HG03025 (cell line): ENCODE data around the gene P4HA1.

Source experiments
- ATAC-seq: cut with Tn5 transposase; IDR thresholded peaks from one replicate; pipeline ENCODE4 v1.9.1; 2021; ENCODE audit warnings: mild to moderate bottlenecking, moderate library complexity; ENCODE audit not compliant: unreplicated experiment, low FRiP score

The P4HA1 gene

DNA sequence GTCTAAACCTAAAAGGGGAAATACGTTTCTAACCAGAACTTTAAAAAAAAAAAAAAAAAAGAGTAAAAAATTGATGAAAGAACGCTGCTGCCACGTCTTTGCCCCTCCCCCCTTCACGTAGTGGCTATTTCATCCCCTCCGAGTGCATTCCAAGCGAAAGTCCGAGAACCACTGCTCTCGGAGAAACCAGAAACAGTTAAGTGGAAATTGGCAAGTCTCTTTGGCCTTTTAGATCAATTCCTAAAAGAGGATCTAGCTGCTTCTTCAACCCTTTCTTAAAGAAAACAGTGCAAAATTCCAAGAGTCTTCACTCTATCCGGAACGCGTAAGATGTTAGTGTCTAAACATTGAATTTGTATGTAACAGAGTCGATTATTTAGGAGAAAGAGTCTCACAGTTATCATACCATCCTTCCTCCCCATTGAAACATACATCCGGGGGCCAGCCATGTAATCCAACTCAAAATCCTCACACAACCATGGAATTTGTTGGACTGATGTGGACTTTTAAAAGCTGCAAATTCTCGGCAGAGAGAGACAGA lies 1.1 kb downstream of the P4HA1 start:
- no peak for ATAC-seq

DNA sequence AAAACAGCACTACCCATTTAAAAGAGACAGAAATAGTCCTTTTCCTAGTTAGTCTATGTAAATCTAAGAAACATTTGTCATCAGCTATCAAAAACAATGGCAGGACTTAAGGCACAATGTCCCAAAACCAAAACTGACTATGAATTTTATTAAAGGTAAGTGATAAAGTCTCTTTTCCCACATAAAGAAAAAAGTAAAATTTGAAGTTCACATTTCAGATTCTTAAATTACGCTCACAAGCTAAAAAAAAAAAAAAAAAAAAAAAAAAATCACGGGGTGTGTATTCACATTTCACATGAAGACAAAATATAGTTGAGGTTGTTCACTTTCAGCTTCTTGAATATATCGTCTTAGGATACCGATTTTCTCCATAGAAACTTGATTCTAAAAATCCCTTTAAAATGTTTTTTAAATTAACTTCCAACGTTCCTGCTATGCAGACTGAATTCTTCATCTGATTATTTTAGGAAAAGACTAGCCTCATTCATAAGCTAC lies 1.6 kb downstream of the P4HA1 start:
- ATAC-seq = no peak

DNA sequence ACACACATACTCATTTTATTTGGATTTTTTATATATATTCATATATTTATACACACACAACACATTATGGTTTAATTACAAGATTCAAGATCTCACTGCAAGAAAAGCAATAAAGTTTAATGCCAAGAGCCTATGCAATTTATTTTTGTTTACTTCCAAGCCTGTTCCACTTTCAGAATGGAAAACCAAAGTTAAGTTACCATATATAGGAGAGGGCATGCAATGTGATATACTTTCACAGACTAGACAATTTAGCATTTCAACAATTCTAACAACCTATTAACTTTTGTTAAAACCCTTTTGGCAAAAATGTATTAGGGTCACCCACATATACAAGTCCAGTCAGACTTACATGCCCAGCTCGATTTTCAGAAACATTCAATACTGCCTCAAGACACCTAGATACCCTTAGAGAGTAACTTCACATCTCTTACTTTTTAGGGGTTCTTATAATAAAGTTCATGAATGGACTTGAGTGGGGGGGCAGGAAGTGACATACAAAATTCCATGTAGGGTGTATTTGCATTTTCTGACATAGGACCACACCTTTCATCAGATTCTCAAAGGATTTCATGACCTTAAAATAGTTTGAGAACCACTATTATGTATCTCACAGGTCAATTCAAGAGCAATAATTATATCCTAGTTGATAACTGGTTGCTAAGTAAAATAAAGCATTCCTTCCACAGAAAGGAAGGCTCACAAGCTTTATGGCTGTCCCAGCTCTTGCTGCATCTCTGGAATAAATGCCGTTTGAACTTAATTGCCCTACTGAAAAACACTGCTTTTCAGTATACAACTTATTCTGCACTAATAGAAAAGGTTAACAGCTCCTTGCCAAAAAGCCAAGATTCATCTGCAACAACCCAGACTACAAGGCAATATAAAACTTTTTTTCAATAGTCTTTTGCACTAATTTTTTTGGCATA lies 2.5 kb downstream of the P4HA1 start:
- no peak for ATAC-seq

DNA sequence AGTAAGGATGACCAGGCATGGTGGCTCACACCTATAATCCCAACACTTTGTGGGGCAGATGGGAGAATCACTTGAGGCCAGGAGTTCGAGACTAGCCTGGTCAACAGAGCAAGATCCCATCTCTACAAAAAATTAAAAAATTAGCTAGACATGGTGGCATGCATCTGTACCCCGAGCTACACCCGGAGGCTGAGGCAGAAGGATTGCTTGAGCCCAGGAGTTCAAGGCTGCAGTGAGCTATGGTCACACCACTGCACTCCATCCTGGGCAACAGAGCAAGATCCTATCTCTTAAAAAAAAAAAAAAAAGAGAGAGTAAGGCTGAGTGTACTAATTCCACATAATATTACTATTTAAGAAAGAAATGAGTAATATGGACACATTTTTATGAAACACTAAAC lies 3.8 kb downstream of the P4HA1 start:
- ATAC-seq = no peak

- ATAC-seq = no peak
Measured at GRCh38 chr10:73088304-73088703, 8.4 kb downstream of the P4HA1 start.

GRCh38 chr10:73086816-73087215 lies 9.8 kb downstream of the P4HA1 start:
- ATAC-seq = no peak

DNA sequence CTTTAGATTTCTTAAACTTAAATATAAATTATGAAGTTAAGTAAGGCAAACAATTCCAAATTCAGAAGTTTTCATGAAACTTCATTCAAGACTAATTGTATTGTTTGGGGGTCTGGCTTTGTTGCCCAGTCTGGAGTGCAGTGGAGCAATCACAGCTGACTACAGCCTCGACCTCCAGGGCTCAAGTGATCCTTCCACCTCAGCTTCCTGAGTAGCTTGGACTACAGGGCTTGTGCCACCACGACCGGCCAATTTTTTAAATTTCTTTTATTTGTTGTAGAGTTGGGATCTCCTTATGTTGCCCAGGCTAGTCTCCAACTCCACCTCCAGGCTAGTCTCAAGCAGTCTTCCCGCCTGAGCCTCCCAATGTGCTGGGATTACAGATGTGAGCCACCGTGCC lies 12.5 kb downstream of the P4HA1 start:
- no peak for ATAC-seq

DNA sequence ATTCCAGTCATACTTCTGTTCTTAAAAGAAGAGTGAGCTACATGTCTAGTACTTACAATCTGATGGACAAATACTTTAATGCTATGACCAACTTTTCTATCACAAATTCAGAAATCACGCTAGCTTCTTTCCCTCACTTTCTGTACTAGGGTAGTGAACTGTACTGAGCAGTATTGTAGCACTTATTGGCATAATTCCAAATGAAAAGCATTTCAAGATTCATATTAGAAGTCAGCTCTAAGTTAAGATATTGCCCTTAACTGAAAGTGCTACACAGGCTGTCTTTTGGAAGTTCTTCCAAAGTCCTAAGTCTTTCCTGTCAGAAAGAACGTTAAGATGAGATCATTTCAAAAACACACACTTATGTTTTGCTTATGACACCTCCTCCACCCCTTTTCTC lies 13.4 kb downstream of the P4HA1 start:
- ATAC-seq = no peak

GRCh38 chr10:73079779-73080541 lies 16.7 kb downstream of the P4HA1 start:
- ATAC-seq = no peak

DNA sequence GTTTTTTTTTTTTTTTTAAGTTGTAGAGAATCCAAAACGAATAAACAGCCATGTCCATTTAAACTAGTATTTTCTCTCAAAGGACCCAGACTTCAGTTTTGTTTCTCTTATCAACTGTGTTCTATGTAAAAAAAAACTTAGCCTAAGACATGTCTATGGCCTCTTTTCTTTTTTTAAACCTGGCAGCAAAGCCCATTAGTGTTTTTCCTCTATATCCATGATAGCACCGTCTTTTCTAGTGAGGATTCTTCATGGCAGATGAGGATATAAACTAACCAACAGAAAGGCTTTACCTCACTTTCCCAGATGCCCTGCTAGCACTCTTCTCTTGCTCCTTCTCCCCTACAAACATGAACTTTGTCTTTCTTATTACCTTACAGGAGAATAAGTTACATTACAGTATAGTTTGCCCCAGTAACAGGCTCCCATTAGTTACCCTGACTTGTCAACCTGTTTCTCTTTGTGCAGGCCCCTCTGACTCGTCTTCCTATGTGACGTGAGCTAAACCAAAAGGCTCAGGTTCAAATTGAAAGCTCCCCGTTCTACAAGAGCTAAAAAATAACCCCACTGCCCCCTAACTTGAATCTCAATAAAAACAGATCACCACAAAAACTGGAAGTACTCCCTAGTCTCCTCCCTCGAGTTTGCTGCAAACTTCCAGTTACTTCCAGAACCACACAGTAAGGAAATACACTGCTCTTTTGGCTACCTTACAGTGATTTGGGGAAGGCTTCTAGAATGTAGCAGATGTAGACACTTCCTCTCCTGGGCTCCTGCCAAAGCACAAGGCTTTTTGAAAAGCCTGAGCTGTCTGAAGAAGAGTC lies 20.1 kb downstream of the P4HA1 start:
- ATAC-seq = no peak

DNA sequence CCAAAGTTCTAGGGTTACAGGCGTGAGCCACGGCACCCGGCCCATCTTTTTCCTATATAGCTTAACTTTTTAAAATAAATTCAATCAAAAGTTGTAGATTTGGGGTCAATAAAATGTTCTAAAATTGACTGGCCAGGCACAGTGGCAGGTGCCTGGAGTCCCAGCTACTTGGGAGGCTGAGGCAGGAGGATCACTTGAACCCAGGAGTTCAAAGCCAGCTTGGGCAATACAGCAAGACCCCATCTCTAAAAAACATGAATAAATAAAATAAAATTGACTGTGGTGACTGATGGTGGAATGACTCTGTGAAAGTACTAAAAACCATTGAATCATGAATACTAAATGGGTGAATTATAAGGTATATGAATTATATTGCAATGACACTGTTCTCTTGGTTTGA lies 20.8 kb downstream of the P4HA1 start:
- ATAC-seq = no peak

- no peak for ATAC-seq
Measured at GRCh38 chr10:73073627-73074026, 23.0 kb downstream of the P4HA1 start.

- no peak for ATAC-seq
Measured at GRCh38 chr10:73065441-73065840, 31.2 kb downstream of the P4HA1 start.

DNA sequence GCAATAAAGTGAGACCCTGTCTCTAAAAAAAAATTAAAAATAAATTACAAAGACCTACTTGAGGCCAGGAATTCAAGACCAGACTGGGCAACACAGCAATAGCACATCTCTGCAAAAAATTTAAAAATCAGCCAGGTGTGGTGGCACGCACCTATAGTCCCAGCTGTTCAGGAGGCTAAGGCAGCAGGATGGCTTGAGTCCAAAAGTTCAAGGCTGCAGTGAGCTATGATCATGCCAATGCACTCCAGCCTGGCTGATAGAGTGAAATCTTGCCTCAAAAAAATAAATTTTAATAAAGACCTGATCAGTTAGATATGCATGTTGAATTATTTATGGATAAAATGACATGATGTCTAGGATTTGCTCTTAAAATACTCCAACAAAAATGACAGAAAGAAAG lies 34.9 kb downstream of the P4HA1 start:
- no peak for ATAC-seq

DNA sequence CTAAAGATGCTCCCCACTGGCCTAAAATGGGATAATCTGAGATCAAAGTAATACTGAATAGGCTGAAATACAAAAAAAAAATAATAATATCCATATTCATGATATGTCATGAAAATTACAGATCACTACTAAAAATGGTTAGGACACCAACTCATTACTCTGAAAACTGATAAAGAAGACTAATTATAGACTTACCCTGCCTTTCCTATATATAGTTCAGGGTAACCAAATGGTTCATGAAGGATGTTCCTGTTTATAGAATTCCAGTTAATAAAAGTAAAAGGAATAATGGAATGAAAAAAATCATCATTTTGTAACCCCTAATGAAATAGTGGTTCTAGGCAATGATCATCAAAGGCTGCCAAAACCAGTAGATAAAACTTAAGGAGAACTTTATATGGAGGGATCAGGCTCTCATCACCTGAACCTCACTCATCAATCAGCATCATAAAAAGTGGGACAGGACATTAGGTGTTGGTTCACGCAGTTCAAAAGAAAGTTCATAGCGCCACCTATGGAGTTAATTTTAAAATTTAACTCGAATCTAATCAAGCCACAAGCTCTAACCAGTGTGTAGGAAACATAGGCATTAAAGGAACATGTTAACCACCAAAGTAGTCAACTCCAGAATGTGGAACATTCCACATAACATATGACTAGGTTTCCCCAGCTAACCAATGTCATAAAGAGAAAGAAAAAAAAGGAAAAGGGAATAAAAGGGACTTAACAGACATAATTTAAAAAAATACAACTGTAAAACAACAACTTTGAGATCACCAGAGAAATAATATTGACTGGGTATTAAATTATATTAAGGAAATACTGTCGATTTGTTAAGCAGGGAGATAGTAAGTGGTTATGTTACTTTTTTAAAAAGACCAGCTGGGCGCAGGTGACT lies 35.7 kb downstream of the P4HA1 start:
- ATAC-seq = no peak

DNA sequence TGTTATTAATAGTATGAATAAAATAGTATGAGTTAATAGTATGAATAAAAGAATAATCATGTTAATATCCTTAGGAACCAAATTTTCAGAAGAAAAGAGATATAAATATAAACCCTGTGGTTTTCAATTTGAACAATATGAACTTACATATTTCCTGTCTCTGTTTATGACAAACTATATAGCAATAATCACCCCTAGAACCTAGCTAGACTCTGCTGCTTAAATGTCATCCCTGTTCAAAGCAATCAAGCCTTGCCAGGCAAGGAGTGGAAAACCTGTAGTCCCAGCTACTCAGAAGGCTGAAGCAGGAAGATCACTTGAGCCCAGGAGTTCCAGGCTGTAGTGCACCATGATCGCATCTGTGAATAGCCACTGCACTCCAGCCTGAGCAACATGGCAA lies 36.5 kb downstream of the P4HA1 start:
- ATAC-seq = no peak

DNA sequence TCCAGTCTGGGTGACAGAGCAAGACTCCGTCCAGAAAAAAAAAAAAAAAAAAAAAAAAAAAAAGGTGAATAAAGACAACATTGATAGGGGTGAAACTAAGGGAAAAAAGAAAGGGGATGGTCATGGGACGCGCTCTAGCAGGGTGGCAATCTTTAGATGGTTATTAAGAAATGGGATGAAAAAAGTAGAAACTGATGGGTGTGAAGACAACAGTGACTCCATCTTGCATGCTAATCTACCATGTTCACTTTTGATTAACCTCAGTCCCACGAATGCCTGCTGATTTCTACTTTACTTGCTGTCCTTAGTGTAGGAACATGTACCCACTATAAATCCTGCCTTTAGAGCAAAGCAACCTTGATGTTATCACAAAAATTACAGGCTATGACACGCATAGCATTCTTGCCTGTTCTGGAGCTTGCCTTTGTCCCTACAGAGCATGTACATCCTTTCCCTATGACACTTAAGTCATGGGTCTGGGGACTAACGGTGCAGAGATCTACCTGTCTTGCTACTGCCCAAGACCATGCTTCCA lies 38.5 kb downstream of the P4HA1 start:
- no peak for ATAC-seq

GRCh38 chr10:73054286-73054685 lies 42.4 kb downstream of the P4HA1 start:
- ATAC-seq = no peak

GRCh38 chr10:73053275-73053674 lies 43.4 kb downstream of the P4HA1 start:
- no peak for ATAC-seq
